Measurements from ENCODE around the gene PSPH. TPM values are rescaled to one million over a fixed set of nuclear protein-coding genes. Genes with fewer than 3 reads are reported as not detected.

The PSPH gene
- total RNA-seq, 2 donors from 2014 or later, result 29.9 to 34.6 TPM

DNA sequence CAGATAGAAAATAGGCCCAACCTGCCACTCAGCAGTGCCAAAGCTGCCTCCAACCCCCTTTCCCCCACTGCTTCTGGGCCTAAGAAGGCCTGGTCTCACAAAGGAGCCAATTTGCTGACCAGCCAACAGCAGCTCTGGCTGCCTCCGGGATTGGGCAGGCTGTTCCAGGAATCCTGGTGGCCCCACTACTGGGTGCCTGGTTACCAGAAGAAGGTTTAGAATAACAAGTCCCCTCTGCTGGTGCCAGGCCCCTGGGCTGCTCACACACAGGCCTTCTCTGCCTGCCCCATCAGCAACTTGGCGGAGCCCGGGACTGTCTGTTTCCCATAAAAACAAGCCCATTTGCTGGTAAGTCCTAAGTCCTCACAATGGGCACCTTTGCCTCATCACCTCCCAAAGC, 40.3 kb upstream of the PSPH start:
- H3K4me1 ChIP-seq (ENCODE audit: control insufficient read depth, insufficient read depth, low read length), result no peaks in the 10 kb centered on the region
- no peak overlapping the region for H3K9ac ChIP-seq (ENCODE audit: extremely low read depth, low read length, poor library complexity, severe bottlenecking)
- H3K4me1 Mint-ChIP-seq, result no peaks in the 10 kb centered on the region
- H3K4me3 Mint-ChIP-seq, result no peak overlapping the region
- H3K27me3 ChIP-seq (ENCODE audit: control insufficient read depth, insufficient read depth, low read length, poor library complexity, severe bottlenecking), result no peaks in the 10 kb centered on the region
- H3K9me3 ChIP-seq (ENCODE audit: control insufficient read depth, low read length), result no peaks in the 10 kb centered on the region
- H3K4me3 ChIP-seq (ENCODE audit: low read length), result no peak overlapping the region
- WGBS, 2 experiments (ENCODE audit: insufficient coverage in 1 of 2, insufficient read length in 1 of 2), result 91 to 100% methylated on average over 2 to 3 of the region's 3 CpGs
- H3K36me3 ChIP-seq (ENCODE audit: control insufficient read depth, insufficient read depth, low read length), result no peaks in the 10 kb centered on the region
- no peak for DNase-seq
- no peaks in the 10 kb centered on the region for H3K27me3 Mint-ChIP-seq (ENCODE audit: insufficient read depth)
- H3K27ac Mint-ChIP-seq, result no peak overlapping the region
- H3K36me3 Mint-ChIP-seq (ENCODE audit: low read depth), result peaks cover 10% of the 10 kb centered on the region
- peaks cover 13% of the 10 kb centered on the region for H3K9me3 Mint-ChIP-seq
- no peak for TF ChIP-seq CTCF (conservative IDR thresholded peaks at IDR 0.05)
- H3K27ac ChIP-seq (ENCODE audit: low read depth, low read length), result no peak overlapping the region

GRCh38 chr7:56087445-56087844, 36.2 kb upstream of the PSPH start:
- H3K27me3 Mint-ChIP-seq (ENCODE audit: insufficient read depth), result no peaks in the 10 kb centered on the region
- Histone ChIP-seq H3K27me3 (ENCODE audit: control insufficient read depth, insufficient read depth, low read length, poor library complexity, severe bottlenecking) (no peaks in the 10 kb centered on the region), H3K4me3 (ENCODE audit: low read length) (no peak overlapping the region), H3K36me3 (ENCODE audit: control insufficient read depth, insufficient read depth, low read length) (no peaks in the 10 kb centered on the region), H3K4me1 (ENCODE audit: control insufficient read depth, insufficient read depth, low read length) (no peaks in the 10 kb centered on the region), H3K9me3 (ENCODE audit: control insufficient read depth, low read length) (no peaks in the 10 kb centered on the region), H3K9ac (ENCODE audit: extremely low read depth, low read length, poor library complexity, severe bottlenecking) (no peak overlapping the region), H3K27ac (ENCODE audit: low read depth, low read length) (no peak overlapping the region)
- peaks cover 16% of the 10 kb centered on the region for H3K36me3 Mint-ChIP-seq (ENCODE audit: low read depth)
- no peak overlapping the region for H3K4me3 Mint-ChIP-seq
- H3K9me3 Mint-ChIP-seq, result no peaks in the 10 kb centered on the region
- no peak for TF ChIP-seq CTCF (conservative IDR thresholded peaks at IDR 0.05)
- 94% methylated on average over 11 to 16 of the region's 16 CpGs for WGBS, 2 experiments (ENCODE audit: insufficient coverage in 1 of 2, insufficient read length in 1 of 2)
- no peaks in the 10 kb centered on the region for H3K4me1 Mint-ChIP-seq
- no peak for DNase-seq
- H3K27ac Mint-ChIP-seq, result no peak overlapping the region

- Histone ChIP-seq H3K4me3 (ENCODE audit: low read length) (no peak overlapping the region), H3K9me3 (ENCODE audit: control insufficient read depth, low read length) (no peaks in the 10 kb centered on the region), H3K9ac (ENCODE audit: extremely low read depth, low read length, poor library complexity, severe bottlenecking) (no peak overlapping the region), H3K4me1 (ENCODE audit: control insufficient read depth, insufficient read depth, low read length) (no peaks in the 10 kb centered on the region), H3K27me3 (ENCODE audit: control insufficient read depth, insufficient read depth, low read length, poor library complexity, severe bottlenecking) (no peaks in the 10 kb centered on the region), H3K27ac (ENCODE audit: low read depth, low read length) (no peak overlapping the region), H3K36me3 (ENCODE audit: control insufficient read depth, insufficient read depth, low read length) (no peaks in the 10 kb centered on the region)
- H3K27me3 Mint-ChIP-seq (ENCODE audit: insufficient read depth), result no peaks in the 10 kb centered on the region
- no peak overlapping the region for H3K27ac Mint-ChIP-seq
- no peaks in the 10 kb centered on the region for H3K4me1 Mint-ChIP-seq
- no peaks in the 10 kb centered on the region for H3K9me3 Mint-ChIP-seq
- 91 to 93% methylated on average over 6 to 7 of the region's 7 CpGs for WGBS, 2 experiments (ENCODE audit: insufficient coverage in 1 of 2, insufficient read length in 1 of 2)
- no peak for DNase-seq
- TF ChIP-seq CTCF (conservative IDR thresholded peaks at IDR 0.05), result no peak
- no peak overlapping the region for H3K4me3 Mint-ChIP-seq
- peaks cover 20% of the 10 kb centered on the region for H3K36me3 Mint-ChIP-seq (ENCODE audit: low read depth)
Measured at GRCh38 chr7:56086761-56087160, 35.5 kb upstream of the PSPH start.
